Activated T-cell treated with anti-CD3 and anti-CD28 coated beads, Interleukin-2, amount 50 U/mL, for 72 hours (primary cell): ENCODE measurements around the gene RAB20. TPM values are rescaled to one million over a fixed set of nuclear protein-coding genes. Genes with fewer than 3 reads are reported as not detected.

Source experiments
- ATAC-seq, 2 donors: fragments of 150-1000 bp; cut with Tn5 transposase; replicated peaks in 1 of 2; 2 replicates each; pipeline ENCODE4 v1.10.0; 2021; ENCODE audit warnings: moderate library complexity in 2 of 2, mild to moderate bottlenecking in 1 of 2
- DNase-seq, 2 donors: peaks; one replicate each; pipeline ENCODE4 v3.0.0; 2021 to 2022; ENCODE audit warnings: mixed read lengths in 1 of 2
- H3K27ac Mint-ChIP-seq: one replicate; pipeline ENCODE4 v1.8.0; 2022; ENCODE audit warnings: mild to moderate bottlenecking, moderate library complexity, mixed read lengths
- H3K27me3 Mint-ChIP-seq: one replicate; pipeline ENCODE4 v1.8.0; 2022; ENCODE audit warnings: low read depth, mixed read lengths
- H3K36me3 Mint-ChIP-seq, 2 donors: one replicate each; pipeline ENCODE4 v1.8.0; 2022; ENCODE audit warnings: mixed read lengths in 2 of 2, mild to moderate bottlenecking in 1 of 2; ENCODE audit not compliant: insufficient read depth in 2 of 2
- H3K4me1 Mint-ChIP-seq: one replicate; pipeline ENCODE4 v1.8.0; 2022; ENCODE audit warnings: low read depth, mixed read lengths
- H3K4me3 Mint-ChIP-seq, 2 donors: one replicate each; pipeline ENCODE4 v1.8.0; 2022; ENCODE audit warnings: mild to moderate bottlenecking in 2 of 2, mixed read lengths in 2 of 2, moderate library complexity in 2 of 2
- H3K9me3 Mint-ChIP-seq, 2 donors: one replicate each; pipeline ENCODE4 v1.8.0; 2022; ENCODE audit warnings: mixed read lengths in 2 of 2
- total RNA-seq, 2 donors: library from RNA; stranded (reverse); gene quantifications; one replicate each; pipeline ENCODE4 v1.2.3, GENCODE V29; 2022

RAB20 gene
- total RNA-seq, 2 donors from 2014 or later, result 1.8 to 3.0 TPM

DNA sequence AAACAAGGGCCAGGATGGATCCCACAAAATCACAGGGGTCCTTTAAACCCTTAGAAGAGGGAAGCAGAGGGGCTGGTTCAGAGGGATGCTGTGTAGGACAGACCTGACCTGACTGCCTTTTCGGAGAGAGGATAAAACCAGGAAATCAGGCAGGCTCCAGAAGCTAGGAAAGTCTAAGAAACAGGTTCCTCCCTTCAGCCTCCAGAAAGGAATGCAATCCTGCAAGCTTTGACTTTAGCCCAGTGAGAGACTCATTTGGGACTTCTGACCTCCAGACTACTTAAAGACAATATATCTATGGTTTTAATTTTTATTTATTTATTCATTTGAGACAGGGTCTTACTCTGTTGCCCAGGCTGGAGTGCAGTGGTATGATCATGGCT lies 5.3 kb downstream of the RAB20 start:
- peaks cover 12% of the 10 kb centered on the region for H3K4me1 Mint-ChIP-seq
- no peaks in the 10 kb centered on the region for H3K9me3 Mint-ChIP-seq
- no peak overlapping the region for H3K4me3 Mint-ChIP-seq
- no peaks in the 10 kb centered on the region for H3K36me3 Mint-ChIP-seq
- no peak for DNase-seq
- H3K27ac Mint-ChIP-seq, result no peak overlapping the region
- H3K27me3 Mint-ChIP-seq, result peaks cover 7% of the 10 kb centered on the region
- no peak for ATAC-seq

DNA sequence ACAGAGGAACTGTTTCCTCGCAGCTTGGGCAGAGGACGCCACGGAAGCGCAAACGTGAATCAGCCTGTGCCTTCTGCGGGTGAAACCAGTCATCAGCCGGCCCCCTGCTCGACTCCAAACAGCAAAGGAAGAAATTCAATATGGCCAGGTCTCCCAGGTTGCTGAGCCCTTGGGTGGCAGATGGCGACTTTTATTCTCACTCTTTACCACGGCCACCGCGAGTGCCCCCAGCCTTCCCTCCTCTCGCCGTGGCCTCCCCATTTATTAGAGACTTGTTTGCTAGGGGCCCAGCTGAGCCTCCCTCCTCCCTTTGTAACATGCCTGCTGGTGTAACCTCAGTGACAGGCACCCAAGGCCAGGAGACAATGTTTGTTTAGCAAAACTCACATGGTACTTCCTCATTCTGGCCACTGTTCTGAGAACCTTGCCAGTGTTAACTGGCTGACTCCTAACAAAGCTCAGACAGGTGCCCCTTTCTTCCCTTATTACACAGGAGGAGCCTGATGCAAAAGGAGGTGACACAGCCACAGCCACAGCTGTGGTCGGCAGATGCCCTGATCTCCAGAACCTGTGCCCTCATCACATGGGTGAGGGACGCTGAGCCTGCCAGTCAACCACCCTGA lies 5.8 kb downstream of the RAB20 start:
- Mint-ChIP-seq H3K36me3 (no peaks in the 10 kb centered on the region), H3K9me3 (no peaks in the 10 kb centered on the region), H3K4me1 (peaks cover 9% of the 10 kb centered on the region), H3K27me3 (peaks cover 5% of the 10 kb centered on the region), H3K4me3 (no peak overlapping the region), H3K27ac (no peak overlapping the region)
- peak in 1 of 2 donors; percentile 15 for ATAC-seq
- no peak for DNase-seq

GRCh38 chr13:110554946-110555345 lies 6.6 kb downstream of the RAB20 start:
- no peaks in the 10 kb centered on the region for H3K36me3 Mint-ChIP-seq
- H3K27me3 Mint-ChIP-seq, result no peaks in the 10 kb centered on the region
- no peak overlapping the region for H3K27ac Mint-ChIP-seq
- no peak for ATAC-seq
- H3K9me3 Mint-ChIP-seq, result no peaks in the 10 kb centered on the region
- H3K4me1 Mint-ChIP-seq, result peaks cover 5% of the 10 kb centered on the region
- no peak overlapping the region for H3K4me3 Mint-ChIP-seq
- DNase-seq, result no peak

DNA sequence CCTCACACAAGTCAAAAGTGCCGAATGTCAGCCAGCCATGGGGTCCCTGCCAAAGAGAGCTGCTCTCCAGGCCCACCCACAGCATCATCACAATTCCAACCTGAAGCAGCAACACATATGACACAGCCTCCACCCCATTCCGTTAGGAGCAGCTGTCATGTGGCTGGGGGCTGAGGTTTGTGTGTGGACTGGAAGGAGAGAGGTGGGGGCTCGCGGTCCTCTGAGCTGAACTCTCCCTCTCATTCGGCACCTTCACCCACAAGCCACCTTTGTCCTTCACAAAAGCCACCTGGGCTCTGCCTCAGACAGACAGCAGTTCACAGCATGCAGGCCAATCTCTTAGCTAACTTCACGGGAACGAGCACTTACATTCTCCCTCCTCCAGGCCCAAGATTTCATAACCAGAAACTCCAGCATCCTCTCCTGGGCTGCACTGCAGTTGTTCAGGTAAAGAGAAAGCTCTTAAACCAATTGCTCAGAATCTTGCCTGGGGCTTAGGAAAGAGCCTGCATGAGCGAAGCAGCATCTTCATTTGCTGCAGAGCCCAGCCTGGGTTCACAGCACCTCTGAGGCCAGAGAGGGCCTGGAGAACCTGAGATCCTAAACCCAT lies 7.2 kb downstream of the RAB20 start:
- Mint-ChIP-seq H3K27ac (no peak overlapping the region), H3K4me3 (no peak overlapping the region), H3K27me3 (no peaks in the 10 kb centered on the region), H3K4me1 (peaks cover 5% of the 10 kb centered on the region), H3K36me3 (no peaks in the 10 kb centered on the region), H3K9me3 (no peaks in the 10 kb centered on the region)
- ATAC-seq (no peak), DNase-seq (no peak)

DNA sequence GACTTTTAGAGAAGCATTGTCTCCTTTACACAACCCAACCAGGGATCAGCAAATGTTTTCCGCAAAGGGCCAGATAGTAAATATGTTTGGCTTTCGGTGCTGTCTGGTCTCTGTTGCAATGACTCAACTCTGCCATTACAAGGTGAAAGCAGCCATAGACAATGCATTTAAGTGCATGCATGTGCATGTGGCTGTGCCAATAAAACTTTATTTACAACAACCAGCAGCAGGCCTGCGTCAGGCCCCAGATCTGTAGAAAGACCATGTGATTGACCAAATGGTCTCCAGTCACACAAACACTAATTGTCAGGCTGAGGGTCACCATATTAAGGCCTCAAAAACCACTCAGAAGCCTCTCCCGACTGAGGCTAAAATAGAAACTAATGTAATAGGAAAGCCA lies 8.1 kb downstream of the RAB20 start:
- no peak overlapping the region for H3K4me3 Mint-ChIP-seq
- H3K4me1 Mint-ChIP-seq, result peaks cover 5% of the 10 kb centered on the region
- ATAC-seq (no peak), DNase-seq (no peak)
- H3K9me3 Mint-ChIP-seq, result no peaks in the 10 kb centered on the region
- H3K36me3 Mint-ChIP-seq, result no peaks in the 10 kb centered on the region
- H3K27me3 Mint-ChIP-seq, result no peaks in the 10 kb centered on the region
- H3K27ac Mint-ChIP-seq, result no peak overlapping the region

DNA sequence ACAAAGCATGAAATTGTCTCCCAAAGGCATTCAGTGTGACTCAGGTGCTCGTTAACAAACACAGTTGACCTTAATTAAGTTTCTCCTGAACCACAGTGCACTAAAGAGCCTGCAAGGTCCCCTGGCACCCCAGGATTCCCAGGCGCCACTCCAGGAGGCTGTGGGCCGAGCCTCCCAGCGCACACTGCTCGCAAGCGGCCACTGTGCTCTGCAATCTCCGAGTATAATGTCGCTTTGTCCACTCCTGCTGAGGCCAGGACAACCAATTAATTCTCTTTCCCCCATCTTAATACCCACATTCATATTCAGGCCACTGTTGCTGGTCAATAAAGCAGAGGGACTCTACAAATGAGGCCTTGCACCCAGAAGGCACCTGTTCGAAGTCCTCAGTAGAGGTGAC lies 8.8 kb downstream of the RAB20 start:
- Mint-ChIP-seq H3K4me1 (peaks cover 5% of the 10 kb centered on the region), H3K27ac (no peak overlapping the region), H3K4me3 (no peak overlapping the region), H3K36me3 (no peaks in the 10 kb centered on the region), H3K9me3 (no peaks in the 10 kb centered on the region), H3K27me3 (no peaks in the 10 kb centered on the region)
- no peak for DNase-seq
- ATAC-seq, result no peak

GRCh38 chr13:110551284-110551683 lies 10.2 kb downstream of the RAB20 start:
- H3K27me3 Mint-ChIP-seq, result no peaks in the 10 kb centered on the region
- no peak overlapping the region for H3K27ac Mint-ChIP-seq
- H3K36me3 Mint-ChIP-seq, result no peaks in the 10 kb centered on the region
- DNase-seq (no peak), ATAC-seq (no peak)
- peaks cover 5% of the 10 kb centered on the region for H3K4me1 Mint-ChIP-seq
- H3K9me3 Mint-ChIP-seq, result no peaks in the 10 kb centered on the region
- H3K4me3 Mint-ChIP-seq, result no peak overlapping the region

DNA sequence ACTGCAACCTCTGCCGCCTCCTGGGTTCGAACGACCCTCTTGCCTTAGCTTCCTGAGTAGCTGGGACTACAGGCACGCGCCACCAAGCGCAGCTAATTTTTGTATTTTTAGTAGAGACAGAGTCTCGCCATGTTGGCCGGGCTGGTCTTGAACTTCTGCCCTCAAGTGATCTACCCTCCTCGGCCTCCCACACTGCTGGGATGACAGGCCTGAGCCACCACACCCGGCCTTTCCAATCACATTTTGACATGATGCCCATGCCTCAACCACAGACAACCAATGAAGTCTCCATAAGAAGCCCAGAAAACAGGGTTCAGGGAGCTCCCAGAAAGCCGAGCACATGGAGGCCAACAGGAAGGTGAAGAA lies 11.7 kb downstream of the RAB20 start:
- H3K27ac Mint-ChIP-seq, result no peak overlapping the region
- no peaks in the 10 kb centered on the region for H3K9me3 Mint-ChIP-seq
- no peak for DNase-seq
- no peaks in the 10 kb centered on the region for H3K27me3 Mint-ChIP-seq
- ATAC-seq, result no peak
- no peaks in the 10 kb centered on the region for H3K36me3 Mint-ChIP-seq
- H3K4me1 Mint-ChIP-seq, result no peaks in the 10 kb centered on the region
- H3K4me3 Mint-ChIP-seq, result no peak overlapping the region

- DNase-seq (no peak), ATAC-seq (no peak)
- H3K27ac Mint-ChIP-seq, result no peak overlapping the region
- no peak overlapping the region for H3K4me3 Mint-ChIP-seq
- no peaks in the 10 kb centered on the region for H3K4me1 Mint-ChIP-seq
- no peaks in the 10 kb centered on the region for H3K27me3 Mint-ChIP-seq
- no peaks in the 10 kb centered on the region for H3K9me3 Mint-ChIP-seq
- H3K36me3 Mint-ChIP-seq, result no peaks in the 10 kb centered on the region
These were observed 12.4 kb downstream of the RAB20 start for GRCh38 chr13:110548891-110549794.

DNA sequence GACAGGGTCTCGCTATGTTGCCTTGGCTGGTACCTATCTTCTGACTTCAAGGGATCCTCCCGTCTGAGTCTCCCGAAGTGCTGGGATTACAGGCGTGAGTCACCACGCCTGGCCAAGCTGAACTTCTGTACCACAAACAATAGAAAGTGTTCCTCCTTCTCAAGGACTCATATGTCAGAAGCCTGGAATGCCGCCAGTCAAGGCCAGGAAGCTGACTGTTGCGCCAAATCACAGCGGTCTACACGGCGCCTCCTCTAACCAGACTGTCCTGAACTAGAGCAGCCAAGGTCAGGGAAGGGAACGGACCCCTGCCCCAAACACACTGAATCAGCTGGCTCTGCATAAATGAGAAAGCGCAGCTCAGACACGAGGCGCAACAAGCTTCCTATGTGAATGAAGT lies 14.6 kb downstream of the RAB20 start:
- H3K4me3 Mint-ChIP-seq, result no peak overlapping the region
- ATAC-seq, result no peak
- DNase-seq, result no peak
- no peaks in the 10 kb centered on the region for H3K9me3 Mint-ChIP-seq
- H3K27me3 Mint-ChIP-seq, result no peaks in the 10 kb centered on the region
- no peaks in the 10 kb centered on the region for H3K36me3 Mint-ChIP-seq
- no peak overlapping the region for H3K27ac Mint-ChIP-seq
- H3K4me1 Mint-ChIP-seq, result no peaks in the 10 kb centered on the region

- ATAC-seq (no peak), DNase-seq (no peak)
- Mint-ChIP-seq H3K36me3 (no peaks in the 10 kb centered on the region), H3K4me3 (no peak overlapping the region), H3K27ac (no peak overlapping the region), H3K9me3 (no peaks in the 10 kb centered on the region), H3K27me3 (no peaks in the 10 kb centered on the region), H3K4me1 (no peaks in the 10 kb centered on the region)
These were observed 15.1 kb downstream of the RAB20 start for GRCh38 chr13:110546378-110546777.

- H3K4me1 Mint-ChIP-seq, result peaks cover 6% of the 10 kb centered on the region
- H3K4me3 Mint-ChIP-seq, result no peak overlapping the region
These were observed 19.2 kb downstream of the RAB20 start for GRCh38 chr13:110542169-110542796.

DNA sequence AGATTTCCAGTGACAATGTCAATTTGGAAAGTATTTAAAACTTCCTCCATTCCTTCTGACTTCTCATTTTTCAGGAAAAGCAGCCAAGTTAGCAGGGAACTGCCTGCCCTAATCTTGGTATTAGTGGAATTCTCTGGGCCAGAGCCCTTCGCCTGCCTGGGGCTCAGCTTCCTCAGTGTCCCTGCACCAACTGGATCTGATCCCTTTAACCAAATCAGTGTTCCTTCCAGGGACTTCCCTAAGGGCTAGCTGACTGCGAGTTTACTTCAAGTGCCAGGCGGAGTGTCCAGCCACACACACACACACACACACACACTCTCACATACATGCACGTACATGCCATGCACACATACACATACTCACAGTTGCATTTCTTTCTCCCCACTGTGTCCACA lies 20.0 kb downstream of the RAB20 start:
- ATAC-seq (no peak), DNase-seq (no peak)
- no peaks in the 10 kb centered on the region for H3K27me3 Mint-ChIP-seq
- no peaks in the 10 kb centered on the region for H3K36me3 Mint-ChIP-seq
- no peak overlapping the region for H3K27ac Mint-ChIP-seq
- no peaks in the 10 kb centered on the region for H3K9me3 Mint-ChIP-seq
- no peak overlapping the region for H3K4me3 Mint-ChIP-seq
- peaks cover 6% of the 10 kb centered on the region for H3K4me1 Mint-ChIP-seq

More at GRCh38 chr13:110542169-110542796, 19.2 kb downstream of the RAB20 start:
- Mint-ChIP-seq H3K27me3 (no peaks in the 10 kb centered on the region), H3K27ac (no peak overlapping the region), H3K9me3 (no peaks in the 10 kb centered on the region), H3K36me3 (no peaks in the 10 kb centered on the region)
- no peak for DNase-seq
- ATAC-seq, result no peak
